GM23338 (cell line): ENCODE data around the gene FARP1.

Experiments
- CTCF ChIP-seq, 2 experiments: fragments of 200-600 bp in 1 of 2; sonication (generic) in 1 of 2; conservative IDR thresholded peaks; 2 replicates each; pipeline versions ENCODE4 v1.5.1 to v1.6.1; 2016 to 2017; ENCODE audit warnings: antibody characterized with exemption in 2 of 2, low read depth in 2 of 2, mild to moderate bottlenecking in 2 of 2, moderate library complexity in 1 of 2
- EZH2 ChIP-seq: fragments of 200-600 bp; sonication (generic); IDR thresholded peaks from one replicate; pipeline ENCODE4 v1.8.0; 2017; ENCODE audit warnings: antibody characterized with exemption, mild to moderate bottlenecking, low read depth; ENCODE audit not compliant: unreplicated experiment
- EZH2phosphoT487 ChIP-seq: fragments of 200-600 bp; sonication (generic); IDR thresholded peaks from one replicate; pipeline ENCODE4 v1.8.1; 2018; ENCODE audit warnings: antibody characterized with exemption; ENCODE audit not compliant: unreplicated experiment
- POLR2AphosphoS5 ChIP-seq: IDR thresholded peaks from 2 replicates; pipeline ENCODE4 v1.6.1; 2016; ENCODE audit warnings: antibody characterized with exemption, low read depth
- ZNF331 ChIP-seq: fragments of 250-450 bp; sonication (Bioruptor Pico); IDR thresholded peaks from 2 replicates; pipeline ENCODE4 v1.5.0; 2020; ENCODE audit warnings: low read depth, mild to moderate bottlenecking, moderate library complexity
- TF ChIP-seq, protein P1 (sequence below): IDR thresholded peaks from one replicate; pipeline ENCODE4 v1.6.1; 2018; ENCODE audit warnings: antibody characterized with exemption; ENCODE audit not compliant: unreplicated experiment

- TF ChIP-seq CTCF (conservative IDR thresholded peaks at IDR 0.05; ENCODE audit: low read depth in 2 of 2) (no peak), POLR2AphosphoS5 (no peak), ZNF331 (CRISPR knock-in tag) (no peak), EZH2phosphoT487 (no peak), EZH2 (no peak)
- TF ChIP-seq, protein P1, sequence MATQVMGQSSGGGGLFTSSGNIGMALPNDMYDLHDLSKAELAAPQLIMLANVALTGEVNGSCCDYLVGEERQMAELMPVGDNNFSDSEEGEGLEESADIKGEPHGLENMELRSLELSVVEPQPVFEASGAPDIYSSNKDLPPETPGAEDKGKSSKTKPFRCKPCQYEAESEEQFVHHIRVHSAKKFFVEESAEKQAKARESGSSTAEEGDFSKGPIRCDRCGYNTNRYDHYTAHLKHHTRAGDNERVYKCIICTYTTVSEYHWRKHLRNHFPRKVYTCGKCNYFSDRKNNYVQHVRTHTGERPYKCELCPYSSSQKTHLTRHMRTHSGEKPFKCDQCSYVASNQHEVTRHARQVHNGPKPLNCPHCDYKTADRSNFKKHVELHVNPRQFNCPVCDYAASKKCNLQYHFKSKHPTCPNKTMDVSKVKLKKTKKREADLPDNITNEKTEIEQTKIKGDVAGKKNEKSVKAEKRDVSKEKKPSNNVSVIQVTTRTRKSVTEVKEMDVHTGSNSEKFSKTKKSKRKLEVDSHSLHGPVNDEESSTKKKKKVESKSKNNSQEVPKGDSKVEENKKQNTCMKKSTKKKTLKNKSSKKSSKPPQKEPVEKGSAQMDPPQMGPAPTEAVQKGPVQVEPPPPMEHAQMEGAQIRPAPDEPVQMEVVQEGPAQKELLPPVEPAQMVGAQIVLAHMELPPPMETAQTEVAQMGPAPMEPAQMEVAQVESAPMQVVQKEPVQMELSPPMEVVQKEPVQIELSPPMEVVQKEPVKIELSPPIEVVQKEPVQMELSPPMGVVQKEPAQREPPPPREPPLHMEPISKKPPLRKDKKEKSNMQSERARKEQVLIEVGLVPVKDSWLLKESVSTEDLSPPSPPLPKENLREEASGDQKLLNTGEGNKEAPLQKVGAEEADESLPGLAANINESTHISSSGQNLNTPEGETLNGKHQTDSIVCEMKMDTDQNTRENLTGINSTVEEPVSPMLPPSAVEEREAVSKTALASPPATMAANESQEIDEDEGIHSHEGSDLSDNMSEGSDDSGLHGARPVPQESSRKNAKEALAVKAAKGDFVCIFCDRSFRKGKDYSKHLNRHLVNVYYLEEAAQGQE = no peak
Measured at GRCh38 chr13:98368019-98368418, 225.1 kb downstream of the FARP1 start.
